Endothelial cell of umbilical vein (primary cell): ENCODE measurements around the gene CACNB1. TPM values are rescaled to one million over a fixed set of nuclear protein-coding genes. Genes with fewer than 3 reads are reported as not detected.

Experiments
- BruUV-seq: library from RNA; stranded (reverse); fragments of 400-500 nt; replicated peaks from 2 replicates; lab custom pipeline; 2021; lab: Mats Ljungman, UMichigan
- CTCF ChIA-PET: fragments of 300-600, 350-600 bp; sonication (Branson Sonifier 250); formaldehyde crosslinking; loops from one replicate; lab custom pipeline; 2021; ENCODE audit warnings: antibody characterized with exemption, inconsistent platforms; lab: Charles Lee
- POLR2A ChIA-PET: fragments of 300-600, 350-600 bp; sonication (Branson Sonifier 250); formaldehyde crosslinking; loops from one replicate; lab custom pipeline; 2021; ENCODE audit warnings: antibody characterized with exemption, inconsistent platforms; lab: Charles Lee
- DNase-seq: peaks from one replicate; pipeline ENCODE4 v3.0.0-alpha.2; 2011; ENCODE audit warnings: low read depth, low spot score
- FAIRE-seq: peaks from 2 replicates; lab custom pipeline; 2011; peaks lifted over from hg19 to GRCh38; lab: Jason Lieb, UNC
- H2AFZ ChIP-seq: 2 replicates; pipeline ENCODE4 v1.6.0; 2012; ENCODE audit warnings: low read depth, low read length, control low read depth, inconsistent platforms
- H3K27ac ChIP-seq: 2 replicates; pipeline ENCODE4 v1.5.1; 2011; ENCODE audit warnings: low read depth, mild to moderate bottlenecking, control low read depth, low read length, moderate library complexity; ENCODE audit not compliant: insufficient read depth
- H3K27me3 ChIP-seq, 2 experiments: 2 replicates each; pipeline versions ENCODE4 v1.6.0 to v1.6.1; 2011; ENCODE audit warnings: low read length in 2 of 2, mixed read lengths in 1 of 2; ENCODE audit not compliant: control insufficient read depth in 2 of 2, insufficient read depth in 2 of 2
- H3K36me3 ChIP-seq, 2 experiments: 2 replicates in 1 of 2; 3 replicates in 1 of 2; pipeline ENCODE4 v1.5.1; 2011; ENCODE audit warnings: low read length in 2 of 2, mild to moderate bottlenecking in 1 of 2, moderate library complexity in 1 of 2; ENCODE audit not compliant: control insufficient read depth in 2 of 2, insufficient read depth in 2 of 2; ENCODE audit errors: extremely low read depth in 1 of 2
- H3K4me1 ChIP-seq: 3 replicates; pipeline ENCODE4 v1.5.1; 2011; ENCODE audit warnings: mild to moderate bottlenecking, low read length; ENCODE audit not compliant: control insufficient read depth, insufficient read depth; ENCODE audit errors: extremely low read depth
- H3K4me2 ChIP-seq: 2 replicates; pipeline ENCODE4 v1.6.1; 2011; ENCODE audit warnings: low read length, control low read depth, mixed read lengths; ENCODE audit not compliant: insufficient read depth
- H3K4me3 ChIP-seq, 3 experiments: fragments of 200-600 bp in 1 of 3; sonication (generic), shearing (Covaris generic) in 1 of 3; replicated peaks in 1 of 3; 2 replicates each; pipeline ENCODE4 v1.5.1; 2011 to 2016; ENCODE audit warnings: control low read depth in 3 of 3, low read length in 3 of 3, mild to moderate bottlenecking in 2 of 3, inconsistent platforms in 1 of 3, low read depth in 1 of 3, moderate library complexity in 1 of 3; ENCODE audit not compliant: insufficient read depth in 1 of 3
- H3K79me2 ChIP-seq: 2 replicates; pipeline ENCODE4 v1.6.0; 2012; ENCODE audit warnings: low read length, inconsistent platforms; ENCODE audit not compliant: control insufficient read depth, insufficient read depth
- H3K9ac ChIP-seq: replicated peaks from 2 replicates; pipeline ENCODE3; 2011; ENCODE audit warnings: low read length, control low read depth; ENCODE audit not compliant: insufficient read depth; ENCODE audit errors: extremely low read depth
- H3K9me1 ChIP-seq: replicated peaks from 3 replicates; pipeline ENCODE4 v1.6.0; 2011; ENCODE audit warnings: mild to moderate bottlenecking, low read length; ENCODE audit not compliant: control insufficient read depth, insufficient read depth; ENCODE audit errors: extremely low read depth
- H3K9me3 ChIP-seq: replicated peaks from 2 replicates; pipeline ENCODE4 v1.5.1; 2012; ENCODE audit warnings: low read length, inconsistent platforms; ENCODE audit not compliant: control insufficient read depth, insufficient read depth
- H4K20me1 ChIP-seq: replicated peaks from 2 replicates; pipeline ENCODE3; 2011; ENCODE audit warnings: mild to moderate bottlenecking, low read length; ENCODE audit not compliant: control insufficient read depth, insufficient read depth; ENCODE audit errors: extremely low read depth
- CTCF ChIP-seq, 2 donors: IDR thresholded peaks; 1 replicate in 1 of 2; 2 replicates in 1 of 2; pipeline ENCODE4 v1.5.1; 2011; ENCODE audit warnings: low read length in 2 of 2, mild to moderate bottlenecking in 2 of 2, moderate library complexity in 2 of 2, control low read depth in 1 of 2, inconsistent platforms in 1 of 2, low read depth in 1 of 2; ENCODE audit not compliant: insufficient read depth in 1 of 2; ENCODE audit errors: extremely low read depth in 1 of 2
- EZH2 ChIP-seq: IDR thresholded peaks from 2 replicates; pipeline ENCODE4 v1.6.1; 2012; ENCODE audit warnings: borderline replicate concordance, low read depth, mild to moderate bottlenecking, moderate library complexity, low read length, inconsistent platforms; ENCODE audit not compliant: severe bottlenecking
- FOS ChIP-seq: IDR thresholded peaks from 2 replicates; pipeline ENCODE4 v1.6.1; 2011; ENCODE audit warnings: mild to moderate bottlenecking, low read length, moderate library complexity, borderline replicate concordance; ENCODE audit not compliant: insufficient read depth
- GATA2 ChIP-seq: IDR thresholded peaks from 2 replicates; pipeline ENCODE4 v1.7.0; 2011; ENCODE audit warnings: low read depth, mild to moderate bottlenecking, moderate library complexity, mixed read lengths, low read length; ENCODE audit not compliant: insufficient read length, insufficient read depth
- JUN ChIP-seq: IDR thresholded peaks from 2 replicates; pipeline ENCODE4 v1.6.1; 2011; ENCODE audit warnings: borderline replicate concordance, low read depth; ENCODE audit not compliant: insufficient read length, insufficient read depth
- dilution Hi-C: fragments of 300-500 bp; cut with MboI; formaldehyde crosslinking; loops from one replicate; pipeline ENCODE4 v1.15.0; 2019; ENCODE audit warnings: low sequenced_read_pairs; ENCODE audit not compliant: extremely low pct_ligation_motif_present
- intact Hi-C: fragments of 100-400 bp; cut with micrococcal nuclease; formaldehyde crosslinking; loops from one replicate; pipeline ENCODE4 v1.10.0; 2022
- polyA plus RNA-seq, 4 experiments: library from polyadenylated mRNA; depleted of rRNA in 3 of 4; stranded (reverse) in 3 of 4; unstranded in 1 of 4; fragments of >200 nt; gene quantifications; 2 replicates each; pipeline versions ENCODE4 v1.2.1 to v1.2.3, GENCODE V29; 2011 to 2012; ENCODE audit warnings: missing spikeins in 1 of 4
- total RNA-seq: library from RNA; stranded (reverse); gene quantifications from 2 replicates; pipeline ENCODE4 v1.2.3, GENCODE V29; 2021

CACNB1 gene
- total and polyA plus RNA-seq, 2 donors (not counting 3 experiments of a cell fraction or from before 2014, with no cell fraction given), result 4.7 to 12.3 TPM

- H3K4me3 ChIP-seq, result no peak overlapping the region
- TF ChIP-seq GATA2 (no peak), CTCF (IDR thresholded peaks at IDR 0.05; ENCODE audit: extremely low read depth in 1 of 2, insufficient read depth in 1 of 2, low read depth in 1 of 2, low read length in 2 of 2) (no peak)
- peaks cover 5 to 6% of the 10 kb centered on the region in 2 experiments for H3K36me3 ChIP-seq
- no peaks in the 10 kb centered on the region for H3K27me3 ChIP-seq
- no TSS peak for BruUV-seq
- no peak overlapping the region for H3K9ac ChIP-seq
- peaks cover 10% of the 10 kb centered on the region for H3K4me1 ChIP-seq
- POLR2A ChIA-PET, result no interaction called here
- DNase-seq (no peak), FAIRE-seq (no peak)
- CTCF ChIA-PET, result interaction anchor here (0.9 to 11.0 kb wide), 12 partner anchors 8 to 412 kb away, joined by 3 to 130 read pairs (median 8); partner anchors contain the start of genes ARL5C, LASP1NB and PLXDC1
- H3K79me2 ChIP-seq, result no peaks in the 10 kb centered on the region
- H3K9me3 ChIP-seq, result no peaks in the 10 kb centered on the region
- H2AFZ ChIP-seq, result no peak overlapping the region
- intact Hi-C loops (no loop called here), dilution Hi-C loops (no loop called here)
- no peak overlapping the region for H3K4me2 ChIP-seq
- no peaks in the 10 kb centered on the region for H3K9me1 ChIP-seq
- H4K20me1 ChIP-seq, result no peaks in the 10 kb centered on the region
- no peak overlapping the region for H3K27ac ChIP-seq
These were observed 23.8 kb downstream of the CACNB1 start for GRCh38 chr17:39173526-39174274.

- Histone ChIP-seq H3K9me3 (no peaks in the 10 kb centered on the region), H3K4me2 (no peak overlapping the region), H3K4me1 (peaks cover 6% of the 10 kb centered on the region), H3K9me1 (no peaks in the 10 kb centered on the region), H3K4me3 (no peak overlapping the region), H3K79me2 (no peaks in the 10 kb centered on the region), H4K20me1 (no peaks in the 10 kb centered on the region), H2AFZ (no peak overlapping the region), H3K36me3 (peaks cover 5 to 6% of the 10 kb centered on the region in 2 experiments), H3K27me3 (no peaks in the 10 kb centered on the region), H3K27ac (no peak overlapping the region), H3K9ac (no peak overlapping the region)
- ChIA-PET POLR2A (no interaction called here), CTCF (interaction anchor here (1.1 to 11.0 kb wide), 5 partner anchors 8 to 189 kb away, joined by 3 to 130 read pairs (median 38); partner anchors contain the start of genes ARL5C and PLXDC1)
- DNase-seq, result no peak
- TF ChIP-seq JUN (no peak), FOS (no peak), CTCF (IDR thresholded peaks at IDR 0.05; ENCODE audit: extremely low read depth in 1 of 2, insufficient read depth in 1 of 2, low read depth in 1 of 2, low read length in 2 of 2) (no peak), EZH2 (no peak)
- dilution Hi-C loops (no loop called here), intact Hi-C loops (no loop called here)
- no TSS peak for BruUV-seq
- FAIRE-seq, result no peak
These were observed 24.4 kb downstream of the CACNB1 start for GRCh38 chr17:39173080-39173479.
